HEK293 (cell line): ENCODE results near the gene PET100.

ENCODE experiments used
- CTCF ChIA-PET: fragments of 350-600 bp; formaldehyde crosslinking; extraction: SDS; loops from one replicate; lab custom pipeline; 2021; ENCODE audit warnings: antibody characterized with exemption; lab: Yijun Ruan, JAX
- POLR2A ChIA-PET: fragments of 300-600 bp; formaldehyde crosslinking; extraction: SDS; loops from one replicate; lab custom pipeline; 2020; ENCODE audit warnings: antibody characterized with exemption, inconsistent platforms; lab: Yijun Ruan, JAX
- H3K27ac ChIP-seq: fragments of 200-500 bp; sonication (Bioruptor generic); 2 replicates; pipeline ENCODE4 v1.5.1; 2014; ENCODE audit warnings: low read depth, low read length, control low read depth, inconsistent platforms; ENCODE audit errors: extremely low read depth
- H3K36me3 ChIP-seq, 2 experiments: fragments of 200-500 bp in 1 of 2; sonication (Bioruptor generic) in 1 of 2; 1 replicate in 1 of 2; 2 replicates in 1 of 2; pipeline ENCODE4 v1.5.1; 2014 to 2017; ENCODE audit warnings: inconsistent platforms in 2 of 2, low read length in 2 of 2; ENCODE audit not compliant: control insufficient read depth in 2 of 2, insufficient read depth in 1 of 2
- H3K4me1 ChIP-seq: fragments of 200-500 bp; sonication (Bioruptor generic); 2 replicates; pipeline ENCODE4 v1.5.1; 2014; ENCODE audit warnings: mild to moderate bottlenecking, low read length, inconsistent platforms; ENCODE audit not compliant: control insufficient read depth, insufficient read depth
- H3K4me3 ChIP-seq: 2 replicates; pipeline ENCODE4 v1.5.1; 2011; ENCODE audit warnings: low read depth, mild to moderate bottlenecking, control low read depth, low read length, moderate library complexity
- H3K9me3 ChIP-seq: fragments of 200-500 bp; sonication (Bioruptor generic); 2 replicates; pipeline ENCODE4 v1.5.1; 2014; ENCODE audit warnings: low read depth, low read length, inconsistent platforms; ENCODE audit not compliant: control insufficient read depth, insufficient read depth
- EGR2 ChIP-seq: fragments of 450-650 bp; formaldehyde crosslinking; IDR thresholded peaks from 2 replicates; pipeline ENCODE4 v1.5.1; 2016; ENCODE audit warnings: low read depth, missing biosample characterization, missing genetic modification characterization
- GLI4 ChIP-seq: fragments of 450-650 bp; formaldehyde crosslinking; IDR thresholded peaks from 2 replicates; pipeline ENCODE4 v1.5.1; 2016; ENCODE audit warnings: missing biosample characterization, missing genetic modification characterization
- HOXD13 ChIP-seq: sonication (generic); formaldehyde crosslinking; IDR thresholded peaks from 2 replicates; pipeline ENCODE4 v1.8.0; 2022; ENCODE audit warnings: missing genetic modification reagents, borderline replicate concordance
- KLF1 ChIP-seq: fragments of 450-650 bp; formaldehyde crosslinking; IDR thresholded peaks from 2 replicates; pipeline ENCODE4 v1.5.1; 2016; ENCODE audit warnings: missing biosample characterization, missing genetic modification characterization
- KLF9 ChIP-seq: fragments of 450-650 bp; formaldehyde crosslinking; IDR thresholded peaks from 2 replicates; pipeline ENCODE4 v1.5.1; 2016; ENCODE audit warnings: missing biosample characterization, missing genetic modification characterization, low read depth
- MZF1 ChIP-seq: fragments of 450-650 bp; formaldehyde crosslinking; IDR thresholded peaks from 2 replicates; pipeline ENCODE4 v1.5.1; 2017; ENCODE audit warnings: missing biosample characterization, missing genetic modification characterization, borderline replicate concordance
- REPIN1 ChIP-seq: fragments of 450-650 bp; formaldehyde crosslinking; IDR thresholded peaks from 2 replicates; pipeline ENCODE4 v1.5.1; 2017; ENCODE audit warnings: missing biosample characterization, missing genetic modification characterization, low read depth
- SP7 ChIP-seq: fragments of 450-650 bp; formaldehyde crosslinking; IDR thresholded peaks from 2 replicates; pipeline ENCODE4 v1.5.1; 2016; ENCODE audit warnings: missing biosample characterization, missing genetic modification characterization
- ZBTB8A ChIP-seq: fragments of 450-650 bp; formaldehyde crosslinking; IDR thresholded peaks from 2 replicates; pipeline ENCODE4 v1.5.1; 2016; ENCODE audit warnings: missing biosample characterization, missing genetic modification characterization
- ZFHX2 ChIP-seq: fragments of 450-650 bp; formaldehyde crosslinking; conservative IDR thresholded peaks from 2 replicates; pipeline ENCODE4 v1.5.1; 2016; ENCODE audit warnings: missing biosample characterization, missing genetic modification characterization
- ZNF169 ChIP-seq: fragments of 450-650 bp; formaldehyde crosslinking; IDR thresholded peaks from 2 replicates; pipeline ENCODE4 v1.5.1; 2016; ENCODE audit warnings: missing biosample characterization, missing genetic modification characterization
- ZNF174 ChIP-seq: fragments of 450-650 bp; formaldehyde crosslinking; IDR thresholded peaks from 2 replicates; pipeline ENCODE4 v1.5.0; 2017; ENCODE audit warnings: missing biosample characterization, mild to moderate bottlenecking, missing genetic modification characterization
- ZNF239 ChIP-seq: fragments of 450-650 bp; formaldehyde crosslinking; IDR thresholded peaks from 2 replicates; pipeline ENCODE4 v1.5.1; 2016; ENCODE audit warnings: missing biosample characterization, missing genetic modification characterization
- ZNF341 ChIP-seq: fragments of 450-650 bp; formaldehyde crosslinking; IDR thresholded peaks from 2 replicates; pipeline ENCODE4; 2016; ENCODE audit warnings: low read depth, missing biosample characterization, missing genetic modification characterization
- ZNF529 ChIP-seq: fragments of 450-650 bp; formaldehyde crosslinking; IDR thresholded peaks from 2 replicates; pipeline ENCODE4 v1.5.1; 2017; ENCODE audit warnings: missing genetic modification characterization, missing biosample characterization; ENCODE audit not compliant: insufficient replicate concordance
- ZNF629 ChIP-seq: fragments of 450-650 bp; formaldehyde crosslinking; IDR thresholded peaks from 2 replicates; pipeline ENCODE4 v1.5.1; 2017; ENCODE audit warnings: missing biosample characterization, missing genetic modification characterization
- ZNF777 ChIP-seq: fragments of 450-650 bp; formaldehyde crosslinking; IDR thresholded peaks from 2 replicates; pipeline ENCODE4 v1.5.1; 2017; ENCODE audit warnings: missing biosample characterization, missing genetic modification characterization, borderline replicate concordance
- TF ChIP-seq, protein P1 (sequence below): fragments of 450-650 bp; formaldehyde crosslinking; IDR thresholded peaks from 2 replicates; pipeline ENCODE4 v1.5.1; 2016; ENCODE audit warnings: missing biosample characterization, missing genetic modification characterization
- TF ChIP-seq, protein P2 (sequence below): fragments of 450-650 bp; formaldehyde crosslinking; IDR thresholded peaks from 2 replicates; pipeline ENCODE4 v1.5.1; 2016; ENCODE audit warnings: missing biosample characterization, missing genetic modification characterization
- TF ChIP-seq, protein P3 (sequence below): fragments of 450-650 bp; formaldehyde crosslinking; IDR thresholded peaks from 2 replicates; pipeline ENCODE4 v1.5.1; 2017; ENCODE audit warnings: missing biosample characterization, missing genetic modification characterization
- TF ChIP-seq, protein P4 (sequence below): fragments of 450-650 bp; formaldehyde crosslinking; IDR thresholded peaks from 2 replicates; pipeline ENCODE4 v1.5.1; 2017; ENCODE audit warnings: missing biosample characterization, missing genetic modification characterization
- TF ChIP-seq, protein P5 (sequence below): fragments of 450-650 bp; formaldehyde crosslinking; conservative IDR thresholded peaks from 2 replicates; pipeline ENCODE4 v1.5.1; 2016; ENCODE audit warnings: low read depth, missing biosample characterization, missing genetic modification characterization

PET100 gene

DNA sequence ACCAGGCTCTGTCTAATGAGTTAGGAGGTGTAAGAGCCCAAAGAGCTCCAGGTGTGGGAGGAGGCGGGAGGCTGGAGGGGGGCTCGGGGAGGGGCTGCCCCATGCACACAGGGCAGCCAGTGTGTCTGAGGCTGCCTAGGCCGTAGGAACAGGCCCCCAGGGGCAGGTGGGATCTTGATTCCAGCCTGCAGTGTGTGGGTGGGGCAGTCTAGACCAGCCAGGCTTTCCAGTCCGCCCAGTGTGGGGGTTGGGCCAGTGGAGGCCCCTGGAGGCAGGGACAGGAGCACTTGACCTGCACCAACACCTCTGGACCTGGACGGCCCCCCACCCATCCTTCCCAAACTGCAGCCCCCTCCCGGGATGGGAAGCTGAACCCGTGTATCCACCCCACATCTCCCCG lies 39.3 kb upstream of the PET100 start:
- TF ChIP-seq ZFHX2 (tag by site-specific recombination), result peak; percentile 59
- peak; percentile 46 for TF ChIP-seq EGR2 (tag by site-specific recombination)
- no peak for TF ChIP-seq ZNF529 (tag by site-specific recombination)
- 0 out of 2 replicates have a peak, but pooled peaks have one; percentile 35 for TF ChIP-seq KLF1 (tag by site-specific recombination)
- no peak for TF ChIP-seq ZNF239 (tag by site-specific recombination)
- ChIA-PET POLR2A (no interaction called here), CTCF (interaction anchor here (1.1 kb wide), 1 partner anchor 23 kb away, joined by 3 read pairs; no protein-coding TSS in a partner anchor)
- Histone ChIP-seq H3K36me3 (no peaks in the 10 kb centered on the region), H3K4me1 (no peaks in the 10 kb centered on the region), H3K4me3 (no peak overlapping the region), H3K27ac (no peak overlapping the region), H3K9me3 (no peaks in the 10 kb centered on the region)

DNA sequence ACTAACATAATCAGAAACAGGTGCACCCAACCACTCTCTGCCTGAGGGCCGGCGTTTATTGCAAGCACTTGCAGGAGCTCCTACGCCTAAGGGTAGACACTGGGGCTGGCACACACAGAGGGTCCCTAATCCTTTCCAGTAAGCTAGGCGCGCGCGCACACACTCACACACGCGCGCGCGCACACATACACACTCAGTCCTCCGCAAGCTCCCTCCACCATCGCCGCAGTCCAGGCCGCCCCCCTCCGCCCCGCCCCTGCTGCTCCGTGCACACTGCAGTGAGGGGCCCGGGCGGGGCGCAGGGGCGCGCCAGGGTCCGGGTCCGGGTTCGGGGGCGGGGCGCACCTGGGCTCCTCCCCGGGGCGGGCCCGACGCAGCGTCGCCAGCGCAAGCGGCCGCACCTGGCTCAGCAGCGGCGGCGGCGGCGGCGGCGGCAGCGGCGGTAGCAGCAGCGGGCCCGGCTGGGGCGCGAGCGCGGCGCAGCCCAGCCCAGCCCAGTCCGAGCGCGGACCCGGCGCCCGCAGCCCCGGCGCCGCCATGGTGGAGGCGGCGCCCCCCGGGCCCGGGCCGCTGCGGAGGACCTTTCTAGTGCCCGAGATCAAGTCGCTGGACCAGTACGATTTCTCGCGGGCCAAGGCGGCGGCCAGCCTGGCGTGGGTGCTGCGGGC lies 34.0 kb upstream of the PET100 start, which contains the start of gene CAMSAP3:
Gene CAMSAP3, plus strand, starts transcription at position 398 of the 668 bp plus-strand sequence. Its CDS starts 140 bp downstream, at position 538.
- Histone ChIP-seq H3K4me1 (peaks cover 8% of the 10 kb centered on the region), H3K9me3 (no peaks in the 10 kb centered on the region), H3K27ac (no peak within 1 kb of the TSS; the same call in 1 of the 2 replicates), H3K4me3 (peak within 1 kb of the TSS; percentile 70), H3K36me3 (peaks cover 0 to 3% of the 10 kb centered on the region in 2 experiments; a peak in 1 of 3 replicates)
- ChIA-PET POLR2A (interaction anchor here (0.6 to 2.1 kb wide), 4 partner anchors 10 to 1839 kb away, joined by 3 to 13 read pairs (median 6); partner anchors contain the start of genes MCOLN1, PET100 and XAB2), CTCF (interaction anchor here (0.6 to 6.5 kb wide), 4 partner anchors 23 to 275 kb away, joined by 3 to 29 read pairs (median 4); no protein-coding TSS in a partner anchor)
- TF ChIP-seq, protein P1, sequence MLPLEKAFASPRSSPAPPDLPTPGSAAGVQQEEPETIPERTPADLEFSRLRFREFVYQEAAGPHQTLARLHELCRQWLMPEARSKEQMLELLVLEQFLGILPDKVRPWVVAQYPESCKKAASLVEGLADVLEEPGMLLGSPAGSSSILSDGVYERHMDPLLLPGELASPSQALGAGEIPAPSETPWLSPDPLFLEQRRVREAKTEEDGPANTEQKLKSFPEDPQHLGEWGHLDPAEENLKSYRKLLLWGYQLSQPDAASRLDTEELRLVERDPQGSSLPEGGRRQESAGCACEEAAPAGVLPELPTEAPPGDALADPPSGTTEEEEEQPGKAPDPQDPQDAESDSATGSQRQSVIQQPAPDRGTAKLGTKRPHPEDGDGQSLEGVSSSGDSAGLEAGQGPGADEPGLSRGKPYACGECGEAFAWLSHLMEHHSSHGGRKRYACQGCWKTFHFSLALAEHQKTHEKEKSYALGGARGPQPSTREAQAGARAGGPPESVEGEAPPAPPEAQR (tag by site-specific recombination), result no peak
- TF ChIP-seq KLF1 (tag by site-specific recombination) (peak; percentile 50), ZNF169 (tag by site-specific recombination) (no peak), GLI4 (tag by site-specific recombination) (no peak), ZNF777 (tag by site-specific recombination) (no peak), HOXD13 (no peak), ZBTB8A (tag by site-specific recombination) (no peak), SP7 (tag by site-specific recombination) (0 out of 2 replicates have a peak, but pooled peaks have one; percentile 35), MZF1 (no peak), REPIN1 (no peak), KLF9 (tag by site-specific recombination) (no peak), ZNF629 (no peak), ZNF341 (tag by site-specific recombination) (no peak), ZNF174 (no peak)
- TF ChIP-seq, protein P2, sequence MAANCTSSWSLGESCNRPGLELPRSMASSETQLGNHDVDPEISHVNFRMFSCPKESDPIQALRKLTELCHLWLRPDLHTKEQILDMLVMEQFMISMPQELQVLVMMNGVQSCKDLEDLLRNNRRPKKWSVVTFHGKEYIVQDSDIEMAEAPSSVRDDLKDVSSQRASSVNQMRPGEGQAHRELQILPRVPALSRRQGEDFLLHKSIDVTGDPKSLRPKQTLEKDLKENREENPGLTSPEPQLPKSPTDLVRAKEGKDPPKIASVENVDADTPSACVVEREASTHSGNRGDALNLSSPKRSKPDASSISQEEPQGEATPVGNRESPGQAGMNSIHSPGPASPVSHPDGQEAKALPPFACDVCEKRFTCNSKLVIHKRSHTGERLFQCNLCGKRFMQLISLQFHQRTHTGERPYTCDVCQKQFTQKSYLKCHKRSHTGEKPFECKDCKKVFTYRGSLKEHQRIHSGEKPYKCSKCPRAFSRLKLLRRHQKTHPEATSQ (tag by site-specific recombination), result no peak
- TF ChIP-seq, protein P3, sequence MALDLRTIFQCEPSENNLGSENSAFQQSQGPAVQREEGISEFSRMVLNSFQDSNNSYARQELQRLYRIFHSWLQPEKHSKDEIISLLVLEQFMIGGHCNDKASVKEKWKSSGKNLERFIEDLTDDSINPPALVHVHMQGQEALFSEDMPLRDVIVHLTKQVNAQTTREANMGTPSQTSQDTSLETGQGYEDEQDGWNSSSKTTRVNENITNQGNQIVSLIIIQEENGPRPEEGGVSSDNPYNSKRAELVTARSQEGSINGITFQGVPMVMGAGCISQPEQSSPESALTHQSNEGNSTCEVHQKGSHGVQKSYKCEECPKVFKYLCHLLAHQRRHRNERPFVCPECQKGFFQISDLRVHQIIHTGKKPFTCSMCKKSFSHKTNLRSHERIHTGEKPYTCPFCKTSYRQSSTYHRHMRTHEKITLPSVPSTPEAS (tag by site-specific recombination), result peak; percentile 49
- TF ChIP-seq, protein P4, sequence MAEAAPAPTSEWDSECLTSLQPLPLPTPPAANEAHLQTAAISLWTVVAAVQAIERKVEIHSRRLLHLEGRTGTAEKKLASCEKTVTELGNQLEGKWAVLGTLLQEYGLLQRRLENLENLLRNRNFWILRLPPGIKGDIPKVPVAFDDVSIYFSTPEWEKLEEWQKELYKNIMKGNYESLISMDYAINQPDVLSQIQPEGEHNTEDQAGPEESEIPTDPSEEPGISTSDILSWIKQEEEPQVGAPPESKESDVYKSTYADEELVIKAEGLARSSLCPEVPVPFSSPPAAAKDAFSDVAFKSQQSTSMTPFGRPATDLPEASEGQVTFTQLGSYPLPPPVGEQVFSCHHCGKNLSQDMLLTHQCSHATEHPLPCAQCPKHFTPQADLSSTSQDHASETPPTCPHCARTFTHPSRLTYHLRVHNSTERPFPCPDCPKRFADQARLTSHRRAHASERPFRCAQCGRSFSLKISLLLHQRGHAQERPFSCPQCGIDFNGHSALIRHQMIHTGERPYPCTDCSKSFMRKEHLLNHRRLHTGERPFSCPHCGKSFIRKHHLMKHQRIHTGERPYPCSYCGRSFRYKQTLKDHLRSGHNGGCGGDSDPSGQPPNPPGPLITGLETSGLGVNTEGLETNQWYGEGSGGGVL (tag by site-specific recombination), result peak; percentile 77
- TF ChIP-seq, protein P5, sequence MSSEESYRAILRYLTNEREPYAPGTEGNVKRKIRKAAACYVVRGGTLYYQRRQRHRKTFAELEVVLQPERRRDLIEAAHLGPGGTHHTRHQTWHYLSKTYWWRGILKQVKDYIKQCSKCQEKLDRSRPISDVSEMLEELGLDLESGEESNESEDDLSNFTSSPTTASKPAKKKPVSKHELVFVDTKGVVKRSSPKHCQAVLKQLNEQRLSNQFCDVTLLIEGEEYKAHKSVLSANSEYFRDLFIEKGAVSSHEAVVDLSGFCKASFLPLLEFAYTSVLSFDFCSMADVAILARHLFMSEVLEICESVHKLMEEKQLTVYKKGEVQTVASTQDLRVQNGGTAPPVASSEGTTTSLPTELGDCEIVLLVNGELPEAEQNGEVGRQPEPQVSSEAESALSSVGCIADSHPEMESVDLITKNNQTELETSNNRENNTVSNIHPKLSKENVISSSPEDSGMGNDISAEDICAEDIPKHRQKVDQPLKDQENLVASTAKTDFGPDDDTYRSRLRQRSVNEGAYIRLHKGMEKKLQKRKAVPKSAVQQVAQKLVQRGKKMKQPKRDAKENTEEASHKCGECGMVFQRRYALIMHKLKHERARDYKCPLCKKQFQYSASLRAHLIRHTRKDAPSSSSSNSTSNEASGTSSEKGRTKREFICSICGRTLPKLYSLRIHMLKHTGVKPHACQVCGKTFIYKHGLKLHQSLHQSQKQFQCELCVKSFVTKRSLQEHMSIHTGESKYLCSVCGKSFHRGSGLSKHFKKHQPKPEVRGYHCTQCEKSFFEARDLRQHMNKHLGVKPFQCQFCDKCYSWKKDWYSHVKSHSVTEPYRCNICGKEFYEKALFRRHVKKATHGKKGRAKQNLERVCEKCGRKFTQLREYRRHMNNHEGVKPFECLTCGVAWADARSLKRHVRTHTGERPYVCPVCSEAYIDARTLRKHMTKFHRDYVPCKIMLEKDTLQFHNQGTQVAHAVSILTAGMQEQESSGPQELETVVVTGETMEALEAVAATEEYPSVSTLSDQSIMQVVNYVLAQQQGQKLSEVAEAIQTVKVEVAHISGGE (tag by site-specific recombination), result no peak
